Neural progenitor cell (in vitro differentiated cells): ENCODE measurements around the gene HTD2. TPM values are rescaled to one million over a fixed set of nuclear protein-coding genes. Genes with fewer than 3 reads are reported as not detected.

Source experiments
- DNase-seq: peaks from one replicate; pipeline ENCODE4 v3.0.0-alpha.2; 2016; ENCODE audit warnings: low spot score
- H2AFZ ChIP-seq: fragments of 200-600 bp; sonication (generic); replicated peaks from 2 replicates; pipeline ENCODE4 v1.6.1; 2016; ENCODE audit warnings: antibody characterized with exemption
- H3F3A ChIP-seq: fragments of 200-600 bp; sonication (generic); 2 replicates; pipeline ENCODE4 v1.6.1; 2016; ENCODE audit warnings: antibody characterized with exemption, low read depth
- H3K27ac ChIP-seq: fragments of 200-600 bp; sonication (generic); 2 replicates; pipeline ENCODE4 v1.5.1; 2016; ENCODE audit warnings: mild to moderate bottlenecking
- H3K27me3 ChIP-seq: fragments of 200-600 bp; sonication (generic); 2 replicates; pipeline ENCODE4 v1.6.1; 2016; ENCODE audit warnings: mild to moderate bottlenecking, moderate library complexity
- H3K36me3 ChIP-seq: fragments of 200-600 bp; sonication (generic); 2 replicates; pipeline ENCODE4 v1.5.1; 2016
- H3K4me1 ChIP-seq: fragments of 200-600 bp; sonication (generic); 2 replicates; pipeline ENCODE4 v1.6.1; 2016; ENCODE audit warnings: mixed run types
- H3K4me2 ChIP-seq: fragments of 200-600 bp; sonication (generic); 2 replicates; pipeline ENCODE4 v1.6.1; 2016
- H3K4me3 ChIP-seq: fragments of 200-600 bp; sonication (generic); 2 replicates; pipeline ENCODE4 v1.5.1; 2016
- H3K79me2 ChIP-seq: fragments of 200-600 bp; sonication (generic); 2 replicates; pipeline ENCODE4 v1.6.1; 2016; ENCODE audit warnings: low read depth
- H3K9ac ChIP-seq: fragments of 200-600 bp; sonication (generic); 2 replicates; pipeline ENCODE4 v1.6.1; 2016
- H3K9me3 ChIP-seq: fragments of 200-600 bp; sonication (generic); 2 replicates; pipeline ENCODE4 v1.5.1; 2016; ENCODE audit warnings: low read depth
- H4K20me1 ChIP-seq: fragments of 200-600 bp; sonication (generic); 2 replicates; pipeline ENCODE4 v1.6.1; 2016; ENCODE audit warnings: low read depth
- H3K27ac Mint-ChIP-seq: 3 replicates; pipeline ENCODE4 v1.8.0; 2021; ENCODE audit warnings: mixed read lengths
- H3K27me3 Mint-ChIP-seq: 2 replicates; pipeline ENCODE4 v1.8.0; 2022; ENCODE audit warnings: low read depth, mild to moderate bottlenecking, inconsistent platforms, moderate library complexity, mixed read lengths; ENCODE audit not compliant: insufficient read depth
- H3K36me3 Mint-ChIP-seq: 3 replicates; pipeline ENCODE4 v1.8.0; 2021; ENCODE audit warnings: mixed read lengths
- H3K4me1 Mint-ChIP-seq: 3 replicates; pipeline ENCODE4 v1.8.0; 2021; ENCODE audit warnings: mixed read lengths
- H3K4me3 Mint-ChIP-seq: 3 replicates; pipeline ENCODE4 v1.8.0; 2021; ENCODE audit warnings: mild to moderate bottlenecking, moderate library complexity, mixed read lengths
- H3K9me3 Mint-ChIP-seq: 3 replicates; pipeline ENCODE4 v1.8.0; 2020; ENCODE audit warnings: mixed read lengths
- CTCF ChIP-seq: fragments of 200-600 bp; sonication (generic); IDR thresholded peaks from 2 replicates; pipeline ENCODE4 v1.5.1; 2017; ENCODE audit warnings: antibody characterized with exemption, mild to moderate bottlenecking
- EZH2 ChIP-seq: fragments of 200-600 bp; sonication (generic); IDR thresholded peaks from 2 replicates; pipeline ENCODE4 v1.6.1; 2017; ENCODE audit warnings: antibody characterized with exemption, mild to moderate bottlenecking, moderate library complexity
- EZH2phosphoT487 ChIP-seq: fragments of 200-600 bp; sonication (generic); IDR thresholded peaks from 2 replicates; pipeline ENCODE4 v1.6.1; 2017; ENCODE audit warnings: antibody characterized with exemption
- small RNA-seq: library from RNA; depleted of rRNA; stranded (forward); fragments of <200 nt; gene quantifications from one replicate; pipeline ENCODE3, GENCODE V24; 2015
- total RNA-seq: library from RNA; depleted of rRNA; stranded (reverse); fragments of >200 nt; gene quantifications from 2 replicates; pipeline ENCODE4 v1.2.3, GENCODE V29; 2015; ENCODE audit warnings: low replicate concordance

Gene HTD2
- total RNA-seq, 1 donor from 2014 or later, result 29.5 TPM

- Mint-ChIP-seq H3K4me3 (no peak overlapping the region), H3K27ac (no peak overlapping the region), H3K9me3 (no peaks in the 10 kb centered on the region), H3K4me1 (no peaks in the 10 kb centered on the region), H3K27me3 (peaks cover 6% of the 10 kb centered on the region), H3K36me3 (peaks cover 2% of the 10 kb centered on the region)
- no peak overlapping the region for H3K9ac ChIP-seq
- H3K27ac ChIP-seq, result no peak overlapping the region
- H3K4me1 ChIP-seq, result no peaks in the 10 kb centered on the region
- H4K20me1 ChIP-seq, result no peaks in the 10 kb centered on the region
- TF ChIP-seq EZH2, result no peak
- TF ChIP-seq CTCF, result no peak
- no peak for TF ChIP-seq EZH2phosphoT487
- H3K79me2 ChIP-seq, result no peaks in the 10 kb centered on the region
- H3K9me3 ChIP-seq, result no peaks in the 10 kb centered on the region
- no peaks in the 10 kb centered on the region for H3K27me3 ChIP-seq
- no peaks in the 10 kb centered on the region for H3F3A ChIP-seq
- no peak overlapping the region for H3K4me2 ChIP-seq
- no peak overlapping the region for H3K4me3 ChIP-seq
- H3K36me3 ChIP-seq, result no peaks in the 10 kb centered on the region
- no peak for DNase-seq
- H2AFZ ChIP-seq, result no peak overlapping the region
Measured at GRCh38 chr3:58366699-58367098, 60.4 kb downstream of the HTD2 start.

GRCh38 chr3:58369038-58369437 lies 62.7 kb downstream of the HTD2 start:
- Histone ChIP-seq H3K9ac (no peak overlapping the region), H2AFZ (no peak overlapping the region), H3K4me1 (no peaks in the 10 kb centered on the region), H3K27ac (no peak overlapping the region), H3K4me3 (no peak overlapping the region), H3K36me3 (no peaks in the 10 kb centered on the region), H3K9me3 (no peaks in the 10 kb centered on the region), H3K27me3 (no peaks in the 10 kb centered on the region), H4K20me1 (no peaks in the 10 kb centered on the region), H3K79me2 (no peaks in the 10 kb centered on the region), H3K4me2 (no peak overlapping the region), H3F3A (no peaks in the 10 kb centered on the region)
- Mint-ChIP-seq H3K9me3 (peaks cover 2% of the 10 kb centered on the region), H3K36me3 (peaks cover 4% of the 10 kb centered on the region), H3K27ac (no peak overlapping the region), H3K4me3 (no peak overlapping the region), H3K4me1 (no peaks in the 10 kb centered on the region), H3K27me3 (peaks cover 6% of the 10 kb centered on the region)
- TF ChIP-seq CTCF (no peak), EZH2phosphoT487 (no peak), EZH2 (no peak)
- no peak for DNase-seq

Small RNA genes within 50 kb of the gene (small RNA-seq; reads per million reads assigned to genes)
- not detected for gene AC098479.1

Other genes starting within 250 kb of the HTD2 start
- not detected in 2 replicates for gene DNASE1L3, start 95.5 kb upstream of the HTD2 start, total RNA-seq
- gene ABHD6, start 68.7 kb upstream of the HTD2 start, total RNA-seq, result 18.5 and 21.5 TPM in 2 replicates
- 16.4 and 17.8 TPM in 2 replicates for gene RPP14, start 275 bp upstream of the HTD2 start, total RNA-seq
- 11.1 and 14.3 TPM in 2 replicates for gene PXK, start 26.4 kb downstream of the HTD2 start, total RNA-seq
- 155 and 203 TPM in 2 replicates for gene PDHB, start 127.3 kb downstream of the HTD2 start, total RNA-seq
- gene KCTD6, start 185.6 kb downstream of the HTD2 start, total RNA-seq, result 29.3 and 39.6 TPM in 2 replicates
- gene ACOX2, start 230.7 kb downstream of the HTD2 start, total RNA-seq, result 4.3 and 7.6 TPM in 2 replicates